ENCODE results near the gene APBA2.

The APBA2 gene

GRCh38 chr15:29032229-29032625, 146.5 kb downstream of the APBA2 start:
- Histone ChIP-seq H3K9me3 (ENCODE audit: severe bottlenecking) (no peaks in the 10 kb centered on the region), H3K27me3 (ENCODE audit: insufficient read depth, poor library complexity, severe bottlenecking) (no peaks in the 10 kb centered on the region), H3K27ac (ENCODE audit: poor library complexity, severe bottlenecking) (no peak overlapping the region), H3K4me1 (ENCODE audit: insufficient read depth, poor library complexity, severe bottlenecking) (peaks cover 2% of the 10 kb centered on the region), H3K36me3 (ENCODE audit: low read depth) (no peaks in the 10 kb centered on the region), H3K4me3 (ENCODE audit: severe bottlenecking) (no peak overlapping the region)
- DNase-seq (ENCODE audit: low spot score) (no peak), ATAC-seq (ENCODE audit: low read depth) (no peak)
- TF ChIP-seq CTCF (IDR thresholded peaks at IDR 0.05; ENCODE audit: poor library complexity, severe bottlenecking) = no peak

GRCh38 chr15:29032751-29033150, 147.0 kb downstream of the APBA2 start:
- ATAC-seq (ENCODE audit: low read depth) = no peak
- H3K9me3 ChIP-seq (ENCODE audit: severe bottlenecking) = no peaks in the 10 kb centered on the region
- H3K4me3 ChIP-seq (ENCODE audit: severe bottlenecking) = no peak overlapping the region
- H3K36me3 ChIP-seq (ENCODE audit: low read depth) = no peaks in the 10 kb centered on the region
- no peaks in the 10 kb centered on the region for H3K27me3 ChIP-seq (ENCODE audit: insufficient read depth, poor library complexity, severe bottlenecking)
- H3K4me1 ChIP-seq (ENCODE audit: insufficient read depth, poor library complexity, severe bottlenecking) = peaks cover 2% of the 10 kb centered on the region
- H3K27ac ChIP-seq (ENCODE audit: poor library complexity, severe bottlenecking) = no peak overlapping the region
- TF ChIP-seq CTCF (IDR thresholded peaks at IDR 0.05; ENCODE audit: poor library complexity, severe bottlenecking) = no peak
- DNase-seq (ENCODE audit: low spot score) = no peak

GRCh38 chr15:29034151-29034550, 148.4 kb downstream of the APBA2 start:
- DNase-seq (ENCODE audit: low spot score) (no peak), ATAC-seq (ENCODE audit: low read depth) (peak; percentile 30; the same call in 1 of the 3 replicates)
- Histone ChIP-seq H3K4me1 (ENCODE audit: insufficient read depth, poor library complexity, severe bottlenecking) (peaks cover 2% of the 10 kb centered on the region), H3K27ac (ENCODE audit: poor library complexity, severe bottlenecking) (no peak overlapping the region), H3K36me3 (ENCODE audit: low read depth) (no peaks in the 10 kb centered on the region), H3K4me3 (ENCODE audit: severe bottlenecking) (no peak overlapping the region), H3K9me3 (ENCODE audit: severe bottlenecking) (no peaks in the 10 kb centered on the region), H3K27me3 (ENCODE audit: insufficient read depth, poor library complexity, severe bottlenecking) (no peaks in the 10 kb centered on the region)
- TF ChIP-seq CTCF (IDR thresholded peaks at IDR 0.05; ENCODE audit: poor library complexity, severe bottlenecking) = no peak

- Histone ChIP-seq H3K4me3 (ENCODE audit: severe bottlenecking) (no peak overlapping the region), H3K27ac (ENCODE audit: poor library complexity, severe bottlenecking) (no peak overlapping the region), H3K4me1 (ENCODE audit: insufficient read depth, poor library complexity, severe bottlenecking) (peaks cover 2% of the 10 kb centered on the region), H3K27me3 (ENCODE audit: insufficient read depth, poor library complexity, severe bottlenecking) (no peaks in the 10 kb centered on the region), H3K36me3 (ENCODE audit: low read depth) (no peaks in the 10 kb centered on the region), H3K9me3 (ENCODE audit: severe bottlenecking) (no peaks in the 10 kb centered on the region)
- ATAC-seq (ENCODE audit: low read depth) (no peak), DNase-seq (ENCODE audit: low spot score) (no peak)
- no peak for TF ChIP-seq CTCF (IDR thresholded peaks at IDR 0.05; ENCODE audit: poor library complexity, severe bottlenecking)
These were observed 149.0 kb downstream of the APBA2 start for GRCh38 chr15:29034593-29035335.
